OCI-LY7 (cell line): ENCODE data around the gene UGT1A4. TPM values are rescaled to one million over a fixed set of nuclear protein-coding genes. Genes with fewer than 3 reads are reported as not detected.

Experiments used
- BruUV-seq: library from RNA; stranded (reverse); fragments of 400-500 nt; replicated peaks from 2 replicates; lab custom pipeline; 2021; lab: Mats Ljungman, UMichigan
- CTCF ChIA-PET: fragments of 300-600 bp; sonication (Branson Sonifier 250); formaldehyde crosslinking; loops from one replicate; lab custom pipeline; 2022; ENCODE audit warnings: antibody characterized with exemption; ENCODE audit not compliant: unreplicated experiment; lab: Charles Lee
- POLR2A ChIA-PET: fragments of 300-600 bp; sonication (Branson Sonifier 250); formaldehyde crosslinking; loops from one replicate; lab custom pipeline; 2022; ENCODE audit warnings: antibody characterized with exemption; lab: Charles Lee
- DNase-seq: peaks from one replicate; pipeline ENCODE4 v3.0.0-alpha.2; 2015; ENCODE audit warnings: low spot score
- H2AFZ ChIP-seq: fragments of 200-600 bp; sonication (generic), shearing (Covaris generic); 2 replicates; pipeline ENCODE4 v1.6.1; 2014; ENCODE audit warnings: mild to moderate bottlenecking, antibody characterized with exemption, low read length, moderate library complexity
- H3K27ac ChIP-seq: fragments of 200-600 bp; sonication (generic); 2 replicates; pipeline ENCODE4 v1.5.1; 2014; ENCODE audit warnings: mixed run types, low read depth, mild to moderate bottlenecking, moderate library complexity, low read length, inconsistent platforms; ENCODE audit not compliant: poor library complexity, severe bottlenecking
- H3K36me3 ChIP-seq: fragments of 200-600 bp; sonication (generic); 2 replicates; pipeline ENCODE4 v1.6.1; 2014; ENCODE audit warnings: mild to moderate bottlenecking, antibody characterized with exemption, low read length, moderate library complexity, mixed read lengths; ENCODE audit not compliant: insufficient read depth
- H3K4me1 ChIP-seq: fragments of 200-600 bp; sonication (generic); 2 replicates; pipeline ENCODE4 v1.5.1; 2014; ENCODE audit warnings: mild to moderate bottlenecking, low read length; ENCODE audit not compliant: insufficient read depth, poor library complexity, severe bottlenecking
- H3K4me2 ChIP-seq: fragments of 200-600 bp; sonication (generic); 2 replicates; pipeline ENCODE4 v1.6.1; 2014; ENCODE audit warnings: mild to moderate bottlenecking, low read length
- H3K4me3 ChIP-seq: fragments of 200-600 bp; sonication (generic); 2 replicates; pipeline ENCODE4 v1.5.1; 2014; ENCODE audit warnings: mild to moderate bottlenecking, low read depth, low read length; ENCODE audit not compliant: poor library complexity, severe bottlenecking
- H3K79me2 ChIP-seq: fragments of 200-600 bp; sonication (generic); 2 replicates; pipeline ENCODE4 v1.6.1; 2016; ENCODE audit warnings: low read depth, mild to moderate bottlenecking, low read length, moderate library complexity, mixed read lengths; ENCODE audit not compliant: insufficient read depth
- H3K9me2 ChIP-seq: fragments of 200-600 bp; sonication (generic); 2 replicates; pipeline ENCODE4 v1.6.1; 2016; ENCODE audit warnings: mild to moderate bottlenecking, low read length, mixed read lengths; ENCODE audit not compliant: insufficient read depth
- H3K9me3 ChIP-seq: fragments of 200-600 bp; sonication (generic); 2 replicates; pipeline ENCODE4 v1.6.1; 2014; ENCODE audit warnings: mild to moderate bottlenecking, mixed run types, low read length, mixed read lengths
- H4K20me1 ChIP-seq: fragments of 200-600 bp; sonication (generic); 2 replicates; pipeline ENCODE4 v1.6.1; 2014; ENCODE audit warnings: mild to moderate bottlenecking, antibody characterized with exemption, low read length, moderate library complexity, mixed read lengths; ENCODE audit not compliant: insufficient read depth
- EZH2phosphoT487 ChIP-seq: fragments of 200-600 bp; sonication (generic); IDR thresholded peaks from 2 replicates; pipeline ENCODE4 v1.6.1; 2018; ENCODE audit warnings: low read depth, borderline replicate concordance, mild to moderate bottlenecking, mixed run types, antibody characterized with exemption, low read length, moderate library complexity, mixed read lengths
- intact Hi-C: fragments of 100-400 bp; cut with micrococcal nuclease; formaldehyde crosslinking; loops from one replicate; pipeline ENCODE4 v1.10.0; 2022; ENCODE audit not compliant: unreplicated experiment
- total RNA-seq, 2 experiments: library from RNA; depleted of rRNA in 1 of 2; stranded (reverse); fragments of >200 nt in 1 of 2; shearing (Covaris generic) in 1 of 2; gene quantifications; 2 replicates each; pipeline ENCODE4 v1.2.3, GENCODE V29; 2014 to 2022
- TF ChIP-seq, protein P1 (sequence below): fragments of 200-600 bp; sonication (generic); conservative IDR thresholded peaks from 2 replicates; pipeline ENCODE4 v1.5.1; 2014; ENCODE audit warnings: mild to moderate bottlenecking, antibody characterized with exemption, low read length, moderate library complexity, mixed read lengths

The UGT1A4 gene
- total RNA-seq, 2 experiments from 2014 or later, result not detected

DNA sequence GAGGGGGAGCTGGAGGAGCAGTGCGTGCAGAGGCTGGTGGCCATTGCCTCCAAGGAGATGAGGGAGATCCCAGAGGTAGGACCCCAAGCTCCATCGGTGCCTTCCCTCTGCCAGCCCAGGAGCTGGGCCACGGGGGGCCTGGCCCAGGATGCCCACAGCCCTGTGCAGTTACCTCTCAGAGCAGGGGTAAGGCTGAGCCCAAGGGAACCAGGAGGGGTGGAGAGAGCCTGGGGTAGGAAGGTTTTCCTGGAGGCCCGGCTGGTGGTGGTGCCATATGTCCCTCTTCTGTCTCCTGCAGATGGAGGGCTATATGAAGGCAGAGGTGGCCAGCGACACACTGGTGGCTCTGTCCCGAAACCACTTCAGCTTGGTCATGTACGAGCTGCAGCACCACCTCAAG lies 71.0 kb downstream of the UGT1A4 start:
- Histone ChIP-seq H2AFZ (no peak overlapping the region), H3K4me3 (no peak overlapping the region), H3K27ac (no peak overlapping the region), H4K20me1 (no peaks in the 10 kb centered on the region), H3K4me1 (no peaks in the 10 kb centered on the region), H3K36me3 (no peaks in the 10 kb centered on the region), H3K79me2 (no peaks in the 10 kb centered on the region), H3K9me3 (no peaks in the 10 kb centered on the region), H3K9me2 (no peaks in the 10 kb centered on the region), H3K4me2 (no peak overlapping the region)
- ChIA-PET CTCF (no interaction called here), POLR2A (interaction anchor here (0.7 kb wide), 1 partner anchor 8 kb away, joined by 3 read pairs; no protein-coding TSS in a partner anchor)
- TF ChIP-seq EZH2phosphoT487, result no peak
- TF ChIP-seq, protein P1, sequence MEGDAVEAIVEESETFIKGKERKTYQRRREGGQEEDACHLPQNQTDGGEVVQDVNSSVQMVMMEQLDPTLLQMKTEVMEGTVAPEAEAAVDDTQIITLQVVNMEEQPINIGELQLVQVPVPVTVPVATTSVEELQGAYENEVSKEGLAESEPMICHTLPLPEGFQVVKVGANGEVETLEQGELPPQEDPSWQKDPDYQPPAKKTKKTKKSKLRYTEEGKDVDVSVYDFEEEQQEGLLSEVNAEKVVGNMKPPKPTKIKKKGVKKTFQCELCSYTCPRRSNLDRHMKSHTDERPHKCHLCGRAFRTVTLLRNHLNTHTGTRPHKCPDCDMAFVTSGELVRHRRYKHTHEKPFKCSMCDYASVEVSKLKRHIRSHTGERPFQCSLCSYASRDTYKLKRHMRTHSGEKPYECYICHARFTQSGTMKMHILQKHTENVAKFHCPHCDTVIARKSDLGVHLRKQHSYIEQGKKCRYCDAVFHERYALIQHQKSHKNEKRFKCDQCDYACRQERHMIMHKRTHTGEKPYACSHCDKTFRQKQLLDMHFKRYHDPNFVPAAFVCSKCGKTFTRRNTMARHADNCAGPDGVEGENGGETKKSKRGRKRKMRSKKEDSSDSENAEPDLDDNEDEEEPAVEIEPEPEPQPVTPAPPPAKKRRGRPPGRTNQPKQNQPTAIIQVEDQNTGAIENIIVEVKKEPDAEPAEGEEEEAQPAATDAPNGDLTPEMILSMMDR, result no peak
- BruUV-seq, result no TSS peak
- intact Hi-C loops, result no loop called here
- DNase-seq, result no peak

DNA sequence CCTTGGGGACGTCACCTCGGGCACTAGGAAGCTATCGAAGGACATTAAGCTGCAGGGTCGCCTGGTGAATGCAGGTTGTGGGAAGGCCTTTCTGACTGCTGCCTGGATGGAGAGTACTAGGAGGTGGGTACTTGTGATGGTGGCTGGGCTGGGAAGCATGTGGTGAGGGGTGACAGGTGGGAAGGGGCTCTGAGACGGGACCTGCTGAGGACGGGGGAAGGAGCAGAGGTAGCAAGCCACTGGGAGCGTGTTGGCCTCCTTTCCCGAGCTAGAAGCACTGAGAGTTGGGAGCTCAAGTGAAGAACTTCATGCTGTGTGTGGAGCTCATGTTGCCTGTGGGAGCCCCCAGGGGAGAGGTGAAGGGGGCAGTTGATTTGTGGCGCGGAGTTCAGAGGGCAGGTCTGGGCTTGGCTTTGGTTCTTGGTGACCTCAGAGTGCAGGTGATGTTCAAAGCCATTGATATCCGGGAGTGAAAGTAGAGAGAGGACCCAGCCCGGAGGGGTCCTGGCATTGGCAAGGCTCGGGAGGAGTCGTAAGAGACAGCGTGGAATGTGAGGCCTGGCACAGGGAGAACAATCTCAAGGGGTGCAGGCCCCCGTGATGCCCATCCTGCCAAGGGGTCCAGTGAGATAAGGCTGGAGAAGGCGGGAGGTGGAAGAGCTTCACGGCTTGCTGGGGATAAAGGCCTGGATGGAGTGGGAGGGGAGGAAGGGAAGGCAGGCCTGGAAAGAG lies 72.8 kb downstream of the UGT1A4 start:
- Histone ChIP-seq H3K36me3 (no peaks in the 10 kb centered on the region), H2AFZ (no peak overlapping the region), H3K4me3 (no peak overlapping the region), H3K4me1 (no peaks in the 10 kb centered on the region), H4K20me1 (no peaks in the 10 kb centered on the region), H3K79me2 (no peaks in the 10 kb centered on the region), H3K9me2 (no peaks in the 10 kb centered on the region), H3K4me2 (no peak overlapping the region), H3K9me3 (no peaks in the 10 kb centered on the region), H3K27ac (no peak overlapping the region)
- no peak for TF ChIP-seq EZH2phosphoT487
- TF ChIP-seq, protein P1, result no peak
- no TSS peak for BruUV-seq
- DNase-seq, result no peak
- intact Hi-C loops, result no loop called here
- POLR2A ChIA-PET, result interaction anchor here (0.5 to 1.3 kb wide), 3 partner anchors 10 to 271 kb away, joined by 3 read pairs; no protein-coding TSS in a partner anchor
- CTCF ChIA-PET, result no interaction called here

DNA sequence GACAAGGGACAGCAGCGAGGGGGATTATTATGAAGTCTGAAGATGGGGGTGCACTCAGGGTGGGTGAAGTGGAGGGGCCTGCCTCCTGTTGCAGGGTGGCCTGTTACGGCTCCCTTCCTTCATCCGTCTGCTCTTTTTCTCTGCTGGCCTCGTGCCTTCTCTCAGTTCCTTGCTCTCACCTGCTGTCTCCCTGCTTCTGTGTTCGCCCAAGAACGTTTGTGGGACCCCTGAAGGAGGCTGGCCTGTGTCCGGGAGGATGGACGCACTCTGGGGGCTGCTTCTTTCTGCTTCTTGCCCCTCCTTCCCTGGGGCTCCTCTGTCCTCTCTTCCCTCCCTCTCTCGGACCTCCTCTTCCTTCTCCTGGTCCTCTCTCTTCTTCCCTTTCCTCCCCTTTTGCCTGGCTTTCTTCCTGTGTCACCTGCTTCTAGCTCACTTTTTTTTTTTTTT lies 73.4 kb downstream of the UGT1A4 start:
- CTCF ChIA-PET, result no interaction called here
- POLR2A ChIA-PET, result interaction anchor here (0.5 to 1.3 kb wide), 3 partner anchors 9 to 270 kb away, joined by 3 read pairs; no protein-coding TSS in a partner anchor

More for the DNA sequence above, 73.4 kb downstream of the UGT1A4 start:
- Histone ChIP-seq H3K9me3 (no peaks in the 10 kb centered on the region), H3K4me3 (no peak overlapping the region), H3K4me2 (no peak overlapping the region), H3K4me1 (no peaks in the 10 kb centered on the region), H3K9me2 (no peaks in the 10 kb centered on the region), H3K79me2 (no peaks in the 10 kb centered on the region), H4K20me1 (no peaks in the 10 kb centered on the region), H3K36me3 (no peaks in the 10 kb centered on the region), H3K27ac (no peak overlapping the region), H2AFZ (no peak overlapping the region)
- BruUV-seq, result no TSS peak
- TF ChIP-seq EZH2phosphoT487, result no peak
- TF ChIP-seq, protein P1, result no peak
- no peak for DNase-seq
- intact Hi-C loops, result no loop called here
